Hepatocyte (in vitro differentiated cells): ENCODE results near the gene DSG3. TPM values are rescaled to one million over a fixed set of nuclear protein-coding genes. Genes with fewer than 3 reads are reported as not detected.

ENCODE experiments used
- DNase-seq: peaks from one replicate; pipeline ENCODE4 v3.0.0-alpha.2; 2016; ENCODE audit warnings: low spot score
- H2AFZ ChIP-seq: fragments of 200-600 bp; sonication (generic); 2 replicates; pipeline ENCODE4 v1.6.0; 2016; ENCODE audit warnings: antibody characterized with exemption, mild to moderate bottlenecking
- H3K27ac ChIP-seq: fragments of 200-600 bp; sonication (generic); 2 replicates; pipeline ENCODE4 v1.5.1; 2016; ENCODE audit warnings: mild to moderate bottlenecking
- H3K27me3 ChIP-seq: fragments of 200-600 bp; sonication (generic); 2 replicates; pipeline ENCODE4 v1.6.1; 2016
- H3K36me3 ChIP-seq: fragments of 200-600 bp; sonication (generic); replicated peaks from 2 replicates; pipeline ENCODE4 v1.5.1; 2016; ENCODE audit warnings: low read depth; ENCODE audit not compliant: insufficient read depth
- H3K4me1 ChIP-seq: fragments of 200-600 bp; sonication (generic); 2 replicates; pipeline ENCODE4 v1.5.1; 2016; ENCODE audit warnings: mild to moderate bottlenecking, moderate library complexity; ENCODE audit not compliant: insufficient read depth
- H3K4me2 ChIP-seq: fragments of 200-600 bp; sonication (generic); 2 replicates; pipeline ENCODE4 v1.6.0; 2016
- H3K4me3 ChIP-seq: fragments of 200-600 bp; sonication (generic); 2 replicates; pipeline ENCODE4 v1.5.1; 2016; ENCODE audit warnings: mild to moderate bottlenecking
- H3K79me2 ChIP-seq: fragments of 200-600 bp; sonication (generic); 2 replicates; pipeline ENCODE4 v1.6.0; 2017; ENCODE audit warnings: mild to moderate bottlenecking
- H3K9me2 ChIP-seq: fragments of 200-600 bp; sonication (generic); replicated peaks from 2 replicates; pipeline ENCODE4 v1.6.0; 2017; ENCODE audit warnings: mild to moderate bottlenecking; ENCODE audit not compliant: insufficient read depth
- H3K9me3 ChIP-seq: fragments of 200-600 bp; sonication (generic); 2 replicates; pipeline ENCODE4 v1.5.1; 2016; ENCODE audit warnings: low read depth, mild to moderate bottlenecking
- H4K20me1 ChIP-seq: fragments of 200-600 bp; sonication (generic); 2 replicates; pipeline ENCODE4 v1.6.0; 2016; ENCODE audit warnings: mild to moderate bottlenecking; ENCODE audit not compliant: insufficient read depth, poor library complexity, severe bottlenecking
- CTCF ChIP-seq: fragments of 200-600 bp; sonication (generic); IDR thresholded peaks from 2 replicates; pipeline ENCODE4 v1.5.1; 2016; ENCODE audit warnings: antibody characterized with exemption, mild to moderate bottlenecking; ENCODE audit not compliant: poor library complexity
- EZH2 ChIP-seq: fragments of 200-600 bp; sonication (generic); IDR thresholded peaks from 2 replicates; pipeline ENCODE4 v1.6.1; 2016; ENCODE audit warnings: antibody characterized with exemption, mild to moderate bottlenecking, borderline replicate concordance
- EZH2phosphoT487 ChIP-seq: fragments of 200-600 bp; sonication (generic); IDR thresholded peaks from one replicate; pipeline ENCODE4 v1.6.1; 2018; ENCODE audit warnings: antibody characterized with exemption, mild to moderate bottlenecking, low read depth, moderate library complexity; ENCODE audit not compliant: unreplicated experiment, severe bottlenecking
- WGBS: methylation state at CpG from one replicate; pipeline ENCODE4 v1.1.6; 2016; ENCODE audit warnings: low lambda C conversion rate; ENCODE audit errors: missing lambda C conversion rate; 5-methylcytosine and 5-hydroxymethylcytosine counted together
- polyA plus RNA-seq: library from polyadenylated mRNA; unstranded; fragments of >200 nt; fragmentation: Nextera tagmentation; extraction: Ambion mirVana; gene quantifications from 2 replicates; pipeline ENCODE4 v1.2.1, GENCODE V29; 2016
- total RNA-seq: library from RNA; depleted of rRNA; stranded (reverse); fragments of >200 nt; gene quantifications from 2 replicates; pipeline ENCODE4 v1.2.3, GENCODE V29; 2014

The DSG3 gene
- total and polyA plus RNA-seq, 2 experiments from 2014 or later = 0.43 TPM; not detected in 1

DNA sequence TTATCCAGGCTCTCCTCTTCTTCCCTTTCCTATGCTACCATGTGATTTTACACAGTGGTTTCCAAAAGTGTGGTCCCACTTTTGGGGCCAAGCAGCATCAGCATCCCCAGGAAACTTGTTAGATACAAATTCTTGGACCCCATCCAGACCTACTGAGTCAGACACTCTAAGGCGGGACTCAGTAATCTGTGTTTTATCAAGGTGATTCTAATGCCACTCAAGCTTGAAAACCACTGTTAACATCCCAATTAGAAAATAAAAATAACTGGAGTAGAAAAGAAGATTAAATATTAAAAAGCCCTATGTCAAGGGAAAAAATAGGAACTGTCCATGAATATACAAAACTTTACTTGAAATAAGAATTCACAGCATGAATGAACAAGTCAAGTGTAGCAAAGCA, 61.2 kb downstream of the DSG3 start:
- no peak overlapping the region for H3K4me3 ChIP-seq
- H3K36me3 ChIP-seq = no peaks in the 10 kb centered on the region
- TF ChIP-seq CTCF (no peak), EZH2 (no peak), EZH2phosphoT487 (no peak)
- no peak overlapping the region for H3K4me2 ChIP-seq
- H3K79me2 ChIP-seq = peaks cover 72% of the 10 kb centered on the region
- WGBS = 92% methylated on average over 1 of the region's 1 CpG
- H2AFZ ChIP-seq = no peak overlapping the region
- H3K27ac ChIP-seq = no peak overlapping the region
- no peaks in the 10 kb centered on the region for H3K9me3 ChIP-seq
- H3K4me1 ChIP-seq = peaks cover 25% of the 10 kb centered on the region
- H4K20me1 ChIP-seq = no peaks in the 10 kb centered on the region
- H3K27me3 ChIP-seq = no peaks in the 10 kb centered on the region
- DNase-seq = no peak
- H3K9me2 ChIP-seq = no peaks in the 10 kb centered on the region

DNA sequence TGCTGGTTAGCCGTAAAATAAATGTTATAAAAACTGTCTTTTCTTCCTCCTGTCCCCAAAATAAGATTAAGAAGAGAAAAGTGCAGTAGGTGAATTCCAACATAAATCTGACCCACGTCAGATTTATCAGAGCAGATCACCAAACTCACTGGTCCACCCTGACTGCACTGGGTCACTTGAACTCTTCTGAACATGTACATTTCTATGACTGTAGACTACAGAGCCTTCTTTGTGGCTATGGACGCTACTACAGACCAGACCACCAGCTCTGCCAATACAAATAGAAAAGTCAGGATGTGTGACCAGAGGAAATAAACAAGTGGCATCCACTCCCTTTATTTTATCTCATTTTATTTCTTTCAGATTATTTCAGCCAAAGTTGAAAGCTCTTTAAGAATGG, 62.0 kb downstream of the DSG3 start:
- H3K4me2 ChIP-seq = no peak overlapping the region
- TF ChIP-seq CTCF = no peak
- no peak for TF ChIP-seq EZH2
- TF ChIP-seq EZH2phosphoT487 = no peak
- H3K4me3 ChIP-seq = no peak overlapping the region
- H3K27ac ChIP-seq = peak overlapping the region; percentile 57
- H3K36me3 ChIP-seq = no peaks in the 10 kb centered on the region
- peaks cover 29% of the 10 kb centered on the region for H3K4me1 ChIP-seq
- whole genome bisulfite sequencing = 76% methylated on average over 3 of the region's 3 CpGs
- H4K20me1 ChIP-seq = no peaks in the 10 kb centered on the region
- H3K9me2 ChIP-seq = no peaks in the 10 kb centered on the region
- H3K27me3 ChIP-seq = no peaks in the 10 kb centered on the region
- no peak for DNase-seq
- H3K79me2 ChIP-seq = peaks cover 71% of the 10 kb centered on the region
- H3K9me3 ChIP-seq = no peaks in the 10 kb centered on the region
- H2AFZ ChIP-seq = no peak overlapping the region

DNA sequence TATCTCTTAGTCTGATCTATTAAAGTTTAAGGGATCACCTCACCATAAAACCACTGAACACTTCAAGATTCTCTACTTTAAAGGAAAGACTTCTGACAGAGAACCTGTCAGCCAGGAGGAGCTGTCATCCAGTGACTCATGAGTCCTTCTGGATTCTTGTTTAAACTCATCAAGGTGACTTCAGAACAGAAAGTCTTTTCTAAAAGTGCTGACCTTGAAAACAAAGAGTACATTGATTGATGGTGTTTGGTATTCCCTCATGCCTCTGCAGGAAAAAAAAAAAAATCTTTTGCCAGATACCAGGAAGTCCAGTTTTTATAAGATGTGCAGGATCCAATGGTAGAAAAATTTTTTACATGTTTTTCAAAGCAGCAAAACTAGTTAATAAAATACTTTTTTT, 62.8 kb downstream of the DSG3 start:
- Histone ChIP-seq H3K27ac (peak overlapping the region; percentile 86), H3K4me2 (peak overlapping the region; percentile 12), H3K79me2 (peaks cover 71% of the 10 kb centered on the region), H2AFZ (no peak overlapping the region), H3K4me1 (peaks cover 29% of the 10 kb centered on the region), H3K36me3 (no peaks in the 10 kb centered on the region), H4K20me1 (no peaks in the 10 kb centered on the region), H3K4me3 (no peak overlapping the region), H3K9me2 (no peaks in the 10 kb centered on the region), H3K27me3 (no peaks in the 10 kb centered on the region), H3K9me3 (no peaks in the 10 kb centered on the region)
- peak; percentile 54 for DNase-seq
- no peak for TF ChIP-seq EZH2
- no peak for TF ChIP-seq EZH2phosphoT487
- TF ChIP-seq CTCF = no peak

DNA sequence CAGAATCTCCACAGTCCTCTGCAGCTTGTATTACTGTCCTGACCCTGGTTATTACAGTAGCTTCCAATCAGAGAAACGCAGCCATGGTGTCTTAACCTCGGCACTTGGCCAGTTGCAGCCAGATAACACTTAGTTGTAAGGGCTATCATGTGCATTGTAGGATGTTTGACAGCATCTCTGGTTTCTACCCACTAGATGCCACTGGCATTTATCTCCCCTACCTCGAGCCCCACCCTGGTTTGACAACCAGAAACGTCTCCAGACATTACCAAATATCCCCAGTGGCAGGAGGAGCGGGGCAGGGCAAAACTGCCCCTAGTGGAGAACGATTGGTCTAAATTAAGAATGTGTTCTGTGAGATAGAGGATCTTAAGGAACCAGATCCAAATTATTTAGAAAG, 63.6 kb downstream of the DSG3 start:
- Histone ChIP-seq H3K9me3 (no peaks in the 10 kb centered on the region), H3K4me1 (peaks cover 29% of the 10 kb centered on the region), H3K27me3 (no peaks in the 10 kb centered on the region), H3K79me2 (peaks cover 71% of the 10 kb centered on the region), H3K4me2 (peak overlapping the region; percentile 12), H3K27ac (peak overlapping the region; percentile 86), H2AFZ (no peak overlapping the region), H3K9me2 (no peaks in the 10 kb centered on the region), H3K36me3 (no peaks in the 10 kb centered on the region), H4K20me1 (no peaks in the 10 kb centered on the region), H3K4me3 (no peak overlapping the region)
- WGBS = 46% methylated on average over 6 of the region's 6 CpGs
- no peak for TF ChIP-seq CTCF
- no peak for TF ChIP-seq EZH2
- no peak for TF ChIP-seq EZH2phosphoT487
- DNase-seq = no peak
